HG02610 (cell line): ENCODE measurements around the gene AP1B1.
"Not testable (repeated sequence)": the region's sequence is repeated elsewhere in the genome, so short reads cannot be mapped to it uniquely, and the experiment has no call there.

Source experiments
- ATAC-seq: cut with Tn5 transposase; IDR thresholded peaks from one replicate; pipeline ENCODE4 v1.9.1; 2021; ENCODE audit warnings: mild to moderate bottlenecking, moderate library complexity; ENCODE audit not compliant: unreplicated experiment

The AP1B1 gene

GRCh38 chr22:29351891-29352290 lies 36.5 kb downstream of the AP1B1 start:
- ATAC-seq: no peak

GRCh38 chr22:29351042-29351441 lies 37.3 kb downstream of the AP1B1 start:
- ATAC-seq: no peak

GRCh38 chr22:29348956-29349355 lies 39.4 kb downstream of the AP1B1 start:
- ATAC-seq: no peak

GRCh38 chr22:29348041-29348440 lies 40.3 kb downstream of the AP1B1 start:
- no peak for ATAC-seq

- ATAC-seq: no peak
These were observed 41.7 kb downstream of the AP1B1 start for GRCh38 chr22:29346659-29347058.

GRCh38 chr22:29345932-29346331 lies 42.4 kb downstream of the AP1B1 start:
- ATAC-seq: no peak

- not testable (repeated sequence) for ATAC-seq
These were observed 43.5 kb downstream of the AP1B1 start for GRCh38 chr22:29344889-29345288.

GRCh38 chr22:29344137-29344536 lies 44.2 kb downstream of the AP1B1 start:
- ATAC-seq: no peak

- ATAC-seq: no peak
These were observed 45.0 kb downstream of the AP1B1 start for GRCh38 chr22:29343313-29343805.

- no peak for ATAC-seq
These were observed 45.6 kb downstream of the AP1B1 start for GRCh38 chr22:29342577-29343312.

GRCh38 chr22:29342177-29342576 lies 46.2 kb downstream of the AP1B1 start:
- ATAC-seq: no peak

GRCh38 chr22:29341849-29342127 lies 46.6 kb downstream of the AP1B1 start:
- no peak for ATAC-seq

- ATAC-seq: no peak
These were observed 47.1 kb downstream of the AP1B1 start for GRCh38 chr22:29341056-29341848.

GRCh38 chr22:29340566-29340965 lies 47.8 kb downstream of the AP1B1 start:
- no peak for ATAC-seq

- no peak for ATAC-seq
These were observed 48.8 kb downstream of the AP1B1 start for GRCh38 chr22:29339381-29340235.

- ATAC-seq: no peak
These were observed 50.0 kb downstream of the AP1B1 start for GRCh38 chr22:29338398-29338797.

- no peak for ATAC-seq
These were observed 50.6 kb downstream of the AP1B1 start for GRCh38 chr22:29337631-29338284.

GRCh38 chr22:29336751-29337490 lies 51.4 kb downstream of the AP1B1 start:
- ATAC-seq: no peak

GRCh38 chr22:29335656-29336055 lies 52.7 kb downstream of the AP1B1 start:
- ATAC-seq: no peak

GRCh38 chr22:29334696-29335344 lies 53.5 kb downstream of the AP1B1 start:
- ATAC-seq: no peak
